ENCODE data around the gene CATSPERD. TPM values are rescaled to one million over a fixed set of nuclear protein-coding genes. Genes with fewer than 3 reads are reported as not detected.
A peak's percentile ranks its signal among the peaks of the same experiment; 100 is the strongest.

Gene CATSPERD
- total RNA-seq, 2 donors from 2014 or later = not detected

DNA sequence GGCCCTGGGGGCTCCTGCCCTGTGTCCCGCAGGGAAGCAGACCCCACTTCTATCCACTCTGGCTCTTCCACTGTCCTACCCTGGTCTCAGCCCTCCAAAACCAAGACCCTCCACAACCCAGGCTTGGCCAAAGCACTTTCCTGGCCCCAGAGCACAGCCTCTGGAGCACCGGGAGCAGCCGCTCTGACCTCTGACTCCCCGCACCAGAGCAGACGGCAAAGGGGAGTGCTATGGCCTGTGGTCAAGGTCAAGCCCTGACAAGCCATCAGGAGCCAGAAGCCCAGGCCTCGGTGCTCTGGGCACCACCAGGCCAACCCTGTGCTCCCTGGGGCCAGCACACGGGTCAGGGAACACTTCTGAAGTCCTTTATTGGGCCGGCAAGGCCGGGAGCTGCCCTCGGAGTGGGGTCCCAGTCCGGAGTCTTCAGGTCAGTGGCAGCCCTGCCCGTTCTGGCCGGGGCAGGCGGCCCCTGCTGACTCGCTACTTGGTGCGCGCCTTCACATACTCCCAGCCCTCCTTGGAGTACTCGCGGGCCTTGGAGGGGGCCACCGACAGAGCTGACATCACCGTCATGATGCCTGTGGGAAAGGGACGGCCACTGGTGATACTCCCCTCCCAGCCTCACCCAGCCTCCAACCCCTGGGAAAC is 42.2 kb upstream of the CATSPERD start:
- no peak for DNase-seq
- H3K4me3 ChIP-seq = no peak overlapping the region
- TF ChIP-seq, protein P1, sequence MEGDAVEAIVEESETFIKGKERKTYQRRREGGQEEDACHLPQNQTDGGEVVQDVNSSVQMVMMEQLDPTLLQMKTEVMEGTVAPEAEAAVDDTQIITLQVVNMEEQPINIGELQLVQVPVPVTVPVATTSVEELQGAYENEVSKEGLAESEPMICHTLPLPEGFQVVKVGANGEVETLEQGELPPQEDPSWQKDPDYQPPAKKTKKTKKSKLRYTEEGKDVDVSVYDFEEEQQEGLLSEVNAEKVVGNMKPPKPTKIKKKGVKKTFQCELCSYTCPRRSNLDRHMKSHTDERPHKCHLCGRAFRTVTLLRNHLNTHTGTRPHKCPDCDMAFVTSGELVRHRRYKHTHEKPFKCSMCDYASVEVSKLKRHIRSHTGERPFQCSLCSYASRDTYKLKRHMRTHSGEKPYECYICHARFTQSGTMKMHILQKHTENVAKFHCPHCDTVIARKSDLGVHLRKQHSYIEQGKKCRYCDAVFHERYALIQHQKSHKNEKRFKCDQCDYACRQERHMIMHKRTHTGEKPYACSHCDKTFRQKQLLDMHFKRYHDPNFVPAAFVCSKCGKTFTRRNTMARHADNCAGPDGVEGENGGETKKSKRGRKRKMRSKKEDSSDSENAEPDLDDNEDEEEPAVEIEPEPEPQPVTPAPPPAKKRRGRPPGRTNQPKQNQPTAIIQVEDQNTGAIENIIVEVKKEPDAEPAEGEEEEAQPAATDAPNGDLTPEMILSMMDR (IDR thresholded peaks at IDR 0.05) = no peak
- no peaks in the 10 kb centered on the region for H3K27me3 ChIP-seq
- no peak overlapping the region for H3K27ac ChIP-seq
- intact Hi-C loops (cut with DNase I) = no loop called here
- H3K9me3 ChIP-seq = no peaks in the 10 kb centered on the region
- H3K36me3 ChIP-seq = no peaks in the 10 kb centered on the region
- H3K4me1 ChIP-seq = peaks cover 7% of the 10 kb centered on the region
- no peak overlapping the region for H3K9ac ChIP-seq (ENCODE audit: low read depth in 2 of 2, low read length in 2 of 2)

DNA sequence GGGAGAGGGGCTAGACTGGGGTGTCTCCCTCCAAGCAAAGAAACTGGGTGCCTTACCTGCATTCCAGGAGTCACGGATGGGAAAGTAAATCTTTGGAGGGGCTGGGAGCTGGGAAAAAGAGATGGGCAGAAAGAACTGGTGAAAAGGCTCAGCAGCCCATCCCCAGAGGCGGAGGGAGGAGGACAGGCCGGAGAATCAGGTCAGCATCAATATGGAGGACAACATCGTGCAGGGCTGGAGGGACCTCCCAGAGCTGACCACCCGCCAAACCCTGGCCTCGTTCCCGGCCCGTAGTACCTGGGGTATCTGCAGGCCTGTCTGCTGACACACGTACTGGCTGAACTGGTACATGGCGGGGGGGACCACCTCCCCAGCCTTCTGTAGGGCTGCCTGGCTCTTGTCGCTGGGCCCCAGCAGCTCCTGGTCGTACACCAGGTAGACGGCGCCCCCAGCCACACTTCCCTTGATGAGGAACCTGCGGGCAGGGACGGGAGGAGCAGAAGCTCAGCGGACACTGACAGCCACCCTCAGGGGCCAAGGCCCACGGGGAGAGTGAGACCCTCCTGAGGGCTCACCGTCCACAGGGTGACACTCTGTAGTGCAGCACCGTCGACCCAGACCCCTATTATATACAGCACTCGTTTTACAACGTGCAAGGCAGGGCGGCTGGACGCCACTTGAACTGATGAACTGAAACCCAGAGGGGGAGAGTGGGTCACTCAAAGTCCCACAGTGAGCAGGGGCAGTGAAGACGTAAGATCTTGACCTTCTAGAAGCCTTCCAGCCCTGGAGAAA is 41.0 kb upstream of the CATSPERD start:
- peak overlapping the region; percentile 89 to 94 for H3K9ac ChIP-seq (ENCODE audit: low read depth in 2 of 2, low read length in 2 of 2)
- DNase-seq = no peak
- H3K27me3 ChIP-seq = no peaks in the 10 kb centered on the region
- no peaks in the 10 kb centered on the region for H3K36me3 ChIP-seq
- peak overlapping the region; percentile 78 for H3K27ac ChIP-seq
- H3K4me1 ChIP-seq = peaks cover 7% of the 10 kb centered on the region
- H3K4me3 ChIP-seq = peak overlapping the region; percentile 90
- intact Hi-C loops (cut with DNase I) = no loop called here
- TF ChIP-seq, protein P1 (IDR thresholded peaks at IDR 0.05) = no peak
- H3K9me3 ChIP-seq = no peaks in the 10 kb centered on the region

DNA sequence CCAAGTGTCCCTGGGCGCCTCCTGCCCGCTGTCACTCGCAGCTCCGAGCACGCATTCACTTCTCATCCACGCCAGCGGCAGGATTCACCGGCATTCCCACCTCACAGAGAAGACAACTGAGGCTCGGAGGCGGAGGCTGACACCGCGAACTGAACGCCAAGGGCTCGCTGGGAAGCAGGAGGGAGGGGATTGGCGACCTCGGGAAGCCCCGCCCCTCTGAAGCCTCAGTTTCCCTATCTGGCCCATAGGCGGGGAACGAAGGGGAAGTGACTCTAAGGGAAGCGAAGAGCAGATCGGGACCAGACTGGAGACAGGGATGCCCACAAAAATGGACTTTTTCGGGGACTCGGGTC is 40.4 kb upstream of the CATSPERD start:
- Histone ChIP-seq H3K27ac (peak overlapping the region; percentile 78), H3K36me3 (no peaks in the 10 kb centered on the region), H3K9me3 (no peaks in the 10 kb centered on the region), H3K4me1 (peaks cover 7% of the 10 kb centered on the region), H3K27me3 (no peaks in the 10 kb centered on the region), H3K4me3 (peak overlapping the region; percentile 90), H3K9ac (ENCODE audit: low read depth in 2 of 2, low read length in 2 of 2) (peak overlapping the region; percentile 89 to 94)
- intact Hi-C loops (cut with DNase I) = no loop called here
- no peak for DNase-seq
- TF ChIP-seq, protein P1 (IDR thresholded peaks at IDR 0.05) = no peak

DNA sequence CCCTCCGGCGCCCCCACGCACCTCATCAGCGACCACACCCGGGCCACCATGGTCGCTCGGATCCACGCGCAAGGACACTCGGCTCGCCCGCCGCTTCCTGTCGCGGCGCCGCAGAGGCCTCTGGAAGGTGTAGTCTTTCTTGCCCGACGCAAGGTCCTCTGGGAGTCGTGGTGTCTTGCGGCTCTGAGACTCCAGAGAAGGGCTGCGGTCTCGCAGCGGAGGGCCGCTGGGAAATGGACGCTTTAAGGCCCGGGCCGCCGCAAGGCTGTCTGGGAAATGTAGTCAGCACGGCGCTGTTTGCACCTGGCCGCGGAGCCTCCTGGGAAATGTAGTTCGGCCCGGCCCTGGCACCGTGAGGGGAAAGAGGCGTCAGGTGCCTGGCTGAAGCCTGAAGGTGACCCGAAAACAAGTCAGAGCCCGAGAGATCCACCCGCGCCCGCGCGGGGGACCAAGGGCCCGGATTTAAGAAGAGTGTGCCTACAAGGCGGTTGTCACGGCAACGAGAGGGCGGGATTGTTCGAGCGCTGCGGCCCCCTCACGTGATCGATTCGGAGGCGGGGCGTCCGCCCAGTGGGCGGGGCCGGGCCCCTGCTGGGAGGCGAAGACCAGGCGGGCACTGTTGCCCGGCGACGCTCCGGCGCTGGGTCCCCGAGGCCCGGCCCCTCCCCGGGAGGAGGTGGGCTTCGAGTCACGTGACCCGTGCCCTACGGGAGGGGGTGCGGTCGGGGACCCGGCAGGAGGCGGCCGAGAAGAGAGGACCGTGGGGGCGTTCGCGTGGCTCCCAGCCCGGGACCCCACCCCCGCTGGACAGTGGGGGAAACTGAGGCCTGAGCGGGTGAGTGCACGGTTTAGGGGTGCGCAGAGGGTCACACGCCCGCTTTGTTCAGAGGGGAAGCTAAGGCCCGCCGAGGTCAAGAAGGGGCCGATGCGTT is 39.7 kb upstream of the CATSPERD start, which contains the start of the genes HSD11B1L and MICOS13:
HSD11B1L (plus strand) TSS at position 591 of the 932 bp plus-strand sequence. CDS start 3,806 bp downstream, outside the sequence.
MICOS13 (minus strand) TSS at position 80 of the 932 bp plus-strand sequence; CDS start at position 50, 30 bp downstream.
- intact Hi-C loops (cut with DNase I) = no loop called here

More for the DNA sequence above, 39.7 kb upstream of the CATSPERD start, which contains the start of the genes HSD11B1L and MICOS13:
- Histone ChIP-seq H3K27ac (peak within 1 kb of the TSS; percentile 78), H3K4me1 (peaks cover 7% of the 10 kb centered on the region), H3K9ac (ENCODE audit: low read depth in 2 of 2, low read length in 2 of 2) (peak within 1 kb of the TSS; percentile 89 to 94), H3K36me3 (no peaks in the 10 kb centered on the region), H3K9me3 (no peaks in the 10 kb centered on the region), H3K27me3 (no peaks in the 10 kb centered on the region), H3K4me3 (peak within 1 kb of the TSS; percentile 90)
- DNase-seq = peak; percentile 99
- TF ChIP-seq, protein P1 (IDR thresholded peaks at IDR 0.05) = no peak

Data from colonic mucosa (tissue), 4 donors.